IMR-90 (cell line): ENCODE data around the gene PRKCA. TPM values are rescaled to one million over a fixed set of nuclear protein-coding genes. Genes with fewer than 3 reads are reported as not detected.

Source experiments
- ATAC-seq: fragments of 200-7000 bp; cut with Tn5 transposase; 2 replicates; pipeline ENCODE4 v1.9.1; 2020; ENCODE audit warnings: low read depth, mild to moderate bottlenecking, moderate library complexity
- BruUV-seq: library from RNA; stranded (reverse); fragments of 400-500 nt; replicated peaks from 2 replicates; lab custom pipeline; 2021; lab: Mats Ljungman, UMichigan
- CTCF ChIA-PET: fragments of 300-600 bp; formaldehyde crosslinking; extraction: SDS; loops from one replicate; lab custom pipeline; 2021; ENCODE audit warnings: antibody characterized with exemption; lab: Yijun Ruan, JAX
- POLR2A ChIA-PET: fragments of 300-600 bp; sonication (Branson Sonifier 250); formaldehyde crosslinking; loops from one replicate; lab custom pipeline; 2022; ENCODE audit warnings: antibody characterized with exemption; ENCODE audit not compliant: unreplicated experiment; lab: Charles Lee
- DNase-seq: peaks from one replicate; pipeline ENCODE4 v3.0.0; 2013
- H2AFZ ChIP-seq: replicated peaks from 2 replicates; pipeline ENCODE3; 2013; ENCODE audit warnings: low read length, mild to moderate bottlenecking; ENCODE audit not compliant: poor library complexity
- H2AK5ac ChIP-seq: 2 replicates; pipeline ENCODE4 v1.6.1; 2013; ENCODE audit warnings: low read depth, low read length, inconsistent platforms
- H2AK9ac ChIP-seq: replicated peaks from 2 replicates; pipeline ENCODE3; 2013; ENCODE audit warnings: mild to moderate bottlenecking, low read depth, low read length, moderate library complexity; ENCODE audit not compliant: poor library complexity
- H2BK120ac ChIP-seq: 2 replicates; pipeline ENCODE4 v1.6.1; 2013; ENCODE audit warnings: low read depth, low read length, inconsistent platforms
- H2BK15ac ChIP-seq: 3 replicates; pipeline ENCODE4 v1.6.1; 2013; ENCODE audit warnings: low read depth, low read length, inconsistent platforms
- H2BK20ac ChIP-seq: 2 replicates; pipeline ENCODE4 v1.6.1; 2013; ENCODE audit warnings: low read depth, mild to moderate bottlenecking, inconsistent platforms, low read length, moderate library complexity
- H2BK5ac ChIP-seq: 2 replicates; pipeline ENCODE4 v1.6.1; 2013; ENCODE audit warnings: mild to moderate bottlenecking, low read depth, low read length, inconsistent platforms; ENCODE audit not compliant: poor library complexity, severe bottlenecking
- H3K14ac ChIP-seq: replicated peaks from 2 replicates; pipeline ENCODE4 v1.6.1; 2013; ENCODE audit warnings: low read depth, low read length, inconsistent platforms
- H3K18ac ChIP-seq: 2 replicates; pipeline ENCODE4 v1.6.1; 2013; ENCODE audit warnings: low read depth, low read length, control low read depth
- H3K23ac ChIP-seq: 2 replicates; pipeline ENCODE4 v1.6.1; 2013; ENCODE audit warnings: low read depth, low read length, inconsistent platforms
- H3K27ac ChIP-seq: 2 replicates; pipeline ENCODE4 v1.5.1; 2013; ENCODE audit warnings: mild to moderate bottlenecking, control low read depth, low read length; ENCODE audit not compliant: insufficient read depth
- H3K27me3 ChIP-seq: 2 replicates; pipeline ENCODE4 v1.6.1; 2013; ENCODE audit warnings: low read length; ENCODE audit not compliant: control insufficient read depth, insufficient read depth
- H3K36me3 ChIP-seq: 2 replicates; pipeline ENCODE4 v1.6.1; 2013; ENCODE audit warnings: low read length, mixed read lengths; ENCODE audit not compliant: control insufficient read depth, insufficient read depth
- H3K4ac ChIP-seq: 2 replicates; pipeline ENCODE4 v1.6.1; 2013; ENCODE audit warnings: low read depth, low read length, inconsistent platforms
- H3K4me1 ChIP-seq: 2 replicates; pipeline ENCODE4 v1.6.1; 2013; ENCODE audit warnings: low read length, mixed read lengths; ENCODE audit not compliant: control insufficient read depth, insufficient read depth
- H3K4me2 ChIP-seq: 2 replicates; pipeline ENCODE4 v1.6.1; 2013; ENCODE audit warnings: low read depth, mild to moderate bottlenecking, control low read depth, low read length, moderate library complexity
- H3K4me3 ChIP-seq: 2 replicates; pipeline ENCODE4 v1.5.1; 2013; ENCODE audit warnings: low read depth, mild to moderate bottlenecking, control low read depth, low read length, moderate library complexity; ENCODE audit not compliant: insufficient read depth
- H3K56ac ChIP-seq: 2 replicates; pipeline ENCODE4 v1.6.1; 2013; ENCODE audit warnings: low read length, inconsistent platforms; ENCODE audit not compliant: insufficient read depth; ENCODE audit errors: extremely low read depth
- H3K79me1 ChIP-seq, 2 experiments: 2 replicates each; pipeline ENCODE4 v1.6.1; 2013; ENCODE audit warnings: low read length in 2 of 2, inconsistent platforms in 1 of 2, low read depth in 1 of 2
- H3K9ac ChIP-seq: 2 replicates; pipeline ENCODE4 v1.6.1; 2013; ENCODE audit warnings: low read depth, low read length, control low read depth
- H3K9me1 ChIP-seq: 2 replicates; pipeline ENCODE4 v1.6.1; 2013; ENCODE audit warnings: low read length, inconsistent platforms; ENCODE audit not compliant: insufficient read depth
- H3K9me3 ChIP-seq: 2 replicates; pipeline ENCODE4 v1.6.1; 2013; ENCODE audit warnings: low read length; ENCODE audit not compliant: control insufficient read depth, insufficient read depth
- H4K20me1 ChIP-seq: 2 replicates; pipeline ENCODE4 v1.6.1; 2013; ENCODE audit warnings: low read length, inconsistent platforms; ENCODE audit not compliant: insufficient read depth
- H4K5ac ChIP-seq: 2 replicates; pipeline ENCODE4 v1.6.1; 2013; ENCODE audit warnings: mild to moderate bottlenecking, low read depth, low read length, control low read depth
- H4K8ac ChIP-seq, 2 experiments: 2 replicates each; pipeline ENCODE4 v1.6.1; 2013; ENCODE audit warnings: low read depth in 2 of 2, low read length in 2 of 2, control low read depth in 1 of 2, inconsistent platforms in 1 of 2
- H4K91ac ChIP-seq: 2 replicates; pipeline ENCODE4 v1.6.1; 2013; ENCODE audit warnings: low read depth, low read length, inconsistent platforms; ENCODE audit not compliant: insufficient read depth
- MAFK ChIP-seq: IDR thresholded peaks from 2 replicates; pipeline ENCODE4 v1.6.1; 2012; ENCODE audit warnings: low read depth, low read length, improper control_type of control experiment
- POLR2A ChIP-seq: IDR thresholded peaks from 2 replicates; pipeline ENCODE4 v1.6.1; 2012; ENCODE audit warnings: mild to moderate bottlenecking, low read depth, low read length
- SMC3 ChIP-seq: fragments of 150-350 bp; IDR thresholded peaks from 2 replicates; pipeline ENCODE4 v1.6.1; 2016; ENCODE audit warnings: low read depth, mild to moderate bottlenecking, antibody characterized with exemption, low read length, moderate library complexity
- USF2 ChIP-seq: fragments of 150-350 bp; IDR thresholded peaks from 2 replicates; pipeline ENCODE4 v1.6.1; 2017; ENCODE audit warnings: mild to moderate bottlenecking, antibody characterized with exemption, low read length, low read depth
- WGBS, 2 experiments: methylation state at CpG; one replicate each; pipeline versions ENCODE4 v1.1.5 to v1.1.7; 2013; ENCODE audit warnings: missing lambda C conversion rate in 2 of 2; ENCODE audit not compliant: insufficient read length in 1 of 2; ENCODE audit errors: extremely low coverage in 2 of 2; 5-methylcytosine and 5-hydroxymethylcytosine counted together
- dilution Hi-C: fragments of 300-500 bp; cut with HindIII; formaldehyde crosslinking; loops from one replicate; pipeline ENCODE4 v1.14.3; 2018; ENCODE audit warnings: low sequenced_read_pairs; ENCODE audit not compliant: unreplicated experiment
- in situ Hi-C: fragments of 300-500 bp; cut with MboI; formaldehyde crosslinking; loops from 3 replicates; pipeline ENCODE4 v1.14.3; 2019; ENCODE audit warnings: low sequenced_read_pairs, inconsistent platforms, mixed read lengths
- intact Hi-C: fragments of 100-400 bp; cut with micrococcal nuclease; formaldehyde crosslinking; loops from 2 replicates; pipeline ENCODE4 v1.10.0; 2022
- polyA plus RNA-seq, 3 experiments: library from polyadenylated mRNA; depleted of rRNA; stranded (reverse); fragments of >200 nt; gene quantifications; 2 replicates each; pipeline ENCODE4 v1.2.3, GENCODE V29; 2012; ENCODE audit warnings: low replicate concordance in 1 of 3
- total RNA-seq: library from RNA; depleted of rRNA; stranded (reverse); fragments of >200 nt; gene quantifications from 2 replicates; pipeline ENCODE4 v1.2.3, GENCODE V29; 2012
- TF ChIP-seq, protein P1 (sequence below): conservative IDR thresholded peaks from 2 replicates; pipeline ENCODE4 v1.5.1; 2012; ENCODE audit warnings: mild to moderate bottlenecking, low read depth, low read length, improper control_type of control experiment

The PRKCA gene
- total and polyA plus RNA-seq, 2 of the 4 experiments (the other 2 are of a cell fraction) = 31.0 to 46.0 TPM

- Histone ChIP-seq H2AK5ac (no peak overlapping the region), H2BK15ac (no peak overlapping the region), H2AFZ (no peak overlapping the region), H3K23ac (no peak overlapping the region), H3K79me1 (no peaks in the 10 kb centered on the region; a peak in 2 of 4 replicates), H4K5ac (no peak overlapping the region), H4K20me1 (peaks cover 17% of the 10 kb centered on the region; the same call in 1 of the 2 replicates), H3K18ac (no peak overlapping the region), H2AK9ac (no peak overlapping the region), H2BK5ac (no peak overlapping the region), H3K4me1 (peaks cover 4% of the 10 kb centered on the region; the same call in 1 of the 2 replicates), H3K27ac (no peak overlapping the region), H3K9ac (no peak overlapping the region), H2BK20ac (no peak overlapping the region), H3K9me1 (0 out of 2 replicates have a peak, but pooled peaks cover 6% of the 10 kb centered on the region), H3K27me3 (no peaks in the 10 kb centered on the region), H3K56ac (no peak overlapping the region), H3K4ac (no peak overlapping the region), H3K4me2 (no peak overlapping the region), H3K36me3 (peaks cover 3% of the 10 kb centered on the region; the same call in 1 of the 2 replicates), H4K91ac (no peak overlapping the region), H3K9me3 (no peaks in the 10 kb centered on the region), H3K14ac (no peak overlapping the region), H3K4me3 (no peak overlapping the region), H4K8ac (no peak overlapping the region), H2BK120ac (no peak overlapping the region)
- CTCF ChIA-PET = no interaction called here
- in situ Hi-C loops (no loop called here), dilution Hi-C loops (no loop called here), intact Hi-C loops (loop anchor here (5.0 kb wide), 1 partner anchor 431 kb away; no protein-coding TSS in a partner anchor)
- TF ChIP-seq, protein P1, sequence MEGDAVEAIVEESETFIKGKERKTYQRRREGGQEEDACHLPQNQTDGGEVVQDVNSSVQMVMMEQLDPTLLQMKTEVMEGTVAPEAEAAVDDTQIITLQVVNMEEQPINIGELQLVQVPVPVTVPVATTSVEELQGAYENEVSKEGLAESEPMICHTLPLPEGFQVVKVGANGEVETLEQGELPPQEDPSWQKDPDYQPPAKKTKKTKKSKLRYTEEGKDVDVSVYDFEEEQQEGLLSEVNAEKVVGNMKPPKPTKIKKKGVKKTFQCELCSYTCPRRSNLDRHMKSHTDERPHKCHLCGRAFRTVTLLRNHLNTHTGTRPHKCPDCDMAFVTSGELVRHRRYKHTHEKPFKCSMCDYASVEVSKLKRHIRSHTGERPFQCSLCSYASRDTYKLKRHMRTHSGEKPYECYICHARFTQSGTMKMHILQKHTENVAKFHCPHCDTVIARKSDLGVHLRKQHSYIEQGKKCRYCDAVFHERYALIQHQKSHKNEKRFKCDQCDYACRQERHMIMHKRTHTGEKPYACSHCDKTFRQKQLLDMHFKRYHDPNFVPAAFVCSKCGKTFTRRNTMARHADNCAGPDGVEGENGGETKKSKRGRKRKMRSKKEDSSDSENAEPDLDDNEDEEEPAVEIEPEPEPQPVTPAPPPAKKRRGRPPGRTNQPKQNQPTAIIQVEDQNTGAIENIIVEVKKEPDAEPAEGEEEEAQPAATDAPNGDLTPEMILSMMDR = no peak
- no peak for TF ChIP-seq USF2
- TF ChIP-seq SMC3 = no peak
- no peak for TF ChIP-seq POLR2A
- TF ChIP-seq MAFK = no peak
- BruUV-seq = no TSS peak
- ATAC-seq (no peak), DNase-seq (no peak)
- POLR2A ChIA-PET = no interaction called here
- WGBS, 2 experiments = 98% methylated on average over 10 of the region's 10 CpGs; no CpG with 5 or more reads in 1 of the 2 experiments
Observed at GRCh38 chr17:66725956-66726355, 423.5 kb downstream of the PRKCA start.
